22Rv1 (cell line): ENCODE measurements around the gene PPA2.

Experiments used
- CTCF ChIP-seq: fragments of 450-650 bp; IDR thresholded peaks from 2 replicates; pipeline ENCODE4 v1.5.1; 2017; ENCODE audit warnings: mild to moderate bottlenecking
- ZFX ChIP-seq: fragments of 450-650 bp; IDR thresholded peaks from 2 replicates; pipeline ENCODE4 v1.6.1; 2017; ENCODE audit warnings: antibody characterized with exemption, borderline replicate concordance

- TF ChIP-seq CTCF (no peak), ZFX (no peak)
Observed at GRCh38 chr4:105426187-105426897, 47.5 kb downstream of the PPA2 start.
